DMS53 (cell line): Measurements from ENCODE around the gene FRMPD2.
"Not testable (repeated sequence)": the region's sequence is repeated elsewhere in the genome, so short reads cannot be mapped to it uniquely, and the experiment has no call there.

ENCODE experiments used
- DNase-seq: peaks from one replicate; lab custom pipeline; 2025; lab: John Stamatoyannopoulos, UW

The FRMPD2 gene

DNA sequence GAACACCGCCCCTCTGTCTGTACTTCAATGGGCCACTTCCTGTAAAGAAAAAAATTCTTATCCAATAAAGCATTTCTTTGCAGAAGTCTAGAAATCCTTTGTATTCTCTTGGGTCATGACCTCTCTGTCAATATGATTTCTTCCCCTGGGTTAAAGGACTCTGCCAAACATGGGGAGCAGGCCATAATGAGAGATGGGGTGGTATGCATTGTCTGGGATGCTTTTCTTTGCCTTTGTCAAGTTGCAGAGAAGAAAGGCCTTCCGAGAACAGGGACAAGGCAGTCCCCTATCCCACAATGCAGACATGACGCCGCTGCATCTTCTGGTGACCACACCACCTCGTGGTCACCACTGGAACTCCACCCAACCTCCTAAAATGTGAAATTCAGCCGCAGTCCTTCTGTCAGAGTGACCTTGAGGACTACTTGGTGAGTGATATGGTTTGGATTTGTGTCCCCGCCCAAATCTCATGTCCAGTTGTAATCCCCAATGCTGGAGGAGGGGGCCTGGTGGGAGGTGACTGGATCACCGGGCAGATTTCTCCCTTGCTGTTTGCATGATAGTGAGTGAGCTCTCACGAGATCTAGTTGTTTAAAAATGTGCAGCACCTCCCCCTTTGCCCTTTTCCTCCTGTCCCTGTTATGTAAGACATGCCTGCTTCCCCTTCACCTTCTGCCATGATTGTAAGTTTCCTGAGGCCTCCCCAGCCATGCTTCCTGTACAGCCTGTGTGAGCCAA is 15.2 kb upstream of the FRMPD2 start:
- DNase-seq, result peak; percentile 85

DNA sequence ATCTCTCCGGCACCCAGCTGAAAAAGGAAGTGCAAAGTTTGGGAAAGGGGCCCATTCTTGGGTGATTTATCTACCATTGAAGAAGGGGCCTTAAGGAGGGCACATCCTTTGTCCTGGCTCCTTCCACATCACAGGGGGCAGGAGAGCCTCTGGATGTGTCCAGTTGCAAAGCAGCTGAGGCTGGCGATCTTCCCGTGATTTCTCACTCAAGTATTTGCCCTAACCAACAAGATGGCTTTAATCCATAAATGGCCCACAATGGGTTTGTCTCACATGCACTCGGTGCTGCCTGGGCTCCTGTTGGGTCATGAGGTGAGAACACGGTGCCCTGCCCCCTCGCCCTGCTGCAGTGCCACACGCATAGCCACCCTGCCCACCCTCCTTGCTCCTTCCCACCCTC is 14.2 kb upstream of the FRMPD2 start:
- no peak for DNase-seq

DNA sequence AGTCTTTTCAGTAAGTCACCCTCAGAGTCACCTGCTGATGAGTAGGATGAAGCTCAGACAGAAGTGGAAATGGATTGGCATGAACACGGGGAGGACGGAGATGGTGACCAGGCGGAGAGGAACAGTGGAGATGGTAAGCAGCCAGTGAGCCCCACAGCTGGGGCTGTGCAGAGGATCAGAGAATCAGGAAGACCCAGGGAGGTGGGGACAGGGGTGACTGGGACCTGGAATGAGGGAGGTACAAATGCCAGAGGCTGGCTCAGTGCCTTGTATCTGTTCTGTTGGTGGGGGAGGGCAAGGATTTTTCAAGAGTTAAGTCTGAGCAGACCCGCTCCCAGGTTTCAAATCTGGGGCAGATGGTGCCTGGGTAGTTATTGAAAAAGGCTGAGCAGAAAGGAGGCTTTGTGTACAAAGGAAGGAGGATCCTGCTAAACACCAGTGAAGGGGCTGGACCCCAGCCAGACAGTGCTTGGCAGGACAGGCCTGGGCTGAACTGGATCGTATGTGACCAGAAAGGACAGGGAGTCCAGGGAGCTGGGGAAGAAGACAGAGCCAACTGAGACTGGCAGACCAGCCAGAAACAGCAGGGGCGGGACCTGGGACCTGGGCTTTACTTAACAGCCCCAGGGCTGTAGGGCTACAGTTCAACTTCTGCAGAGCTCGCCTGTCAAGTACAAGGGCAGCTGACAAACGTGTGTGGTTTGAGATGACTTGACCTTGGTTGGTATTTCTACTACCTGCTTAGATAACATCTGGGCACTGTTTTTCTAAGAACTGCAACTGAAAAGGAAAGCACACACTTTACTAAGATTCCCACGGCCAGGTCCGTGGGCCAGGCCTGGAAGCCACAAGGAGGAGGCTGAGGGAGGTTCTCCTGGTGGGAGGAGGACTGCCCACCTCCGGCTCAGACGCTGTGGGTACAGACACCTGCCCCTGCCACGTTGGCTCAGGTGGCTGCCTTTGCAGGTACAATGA is 13.2 kb upstream of the FRMPD2 start:
- peak; percentile 56 for DNase-seq

DNA sequence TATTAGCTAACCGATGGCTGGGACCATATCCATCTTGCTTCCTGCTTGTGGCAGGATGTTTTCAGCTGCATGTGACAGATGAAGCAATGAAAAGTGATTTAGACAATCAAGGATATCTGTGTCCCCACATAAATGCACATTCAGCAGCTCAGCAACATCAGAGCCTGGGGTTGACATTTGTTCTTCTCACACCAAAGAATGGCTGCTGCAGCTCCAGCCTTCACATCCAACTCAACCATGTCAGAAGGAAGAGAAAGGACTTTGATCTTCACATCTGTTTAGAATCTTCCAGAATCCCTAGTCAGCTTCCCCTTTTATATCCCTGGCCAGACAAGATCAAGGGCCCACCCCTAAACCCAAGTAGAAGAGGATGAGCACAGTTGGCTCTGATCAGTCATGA is 11.9 kb upstream of the FRMPD2 start:
- DNase-seq, result no peak

DNA sequence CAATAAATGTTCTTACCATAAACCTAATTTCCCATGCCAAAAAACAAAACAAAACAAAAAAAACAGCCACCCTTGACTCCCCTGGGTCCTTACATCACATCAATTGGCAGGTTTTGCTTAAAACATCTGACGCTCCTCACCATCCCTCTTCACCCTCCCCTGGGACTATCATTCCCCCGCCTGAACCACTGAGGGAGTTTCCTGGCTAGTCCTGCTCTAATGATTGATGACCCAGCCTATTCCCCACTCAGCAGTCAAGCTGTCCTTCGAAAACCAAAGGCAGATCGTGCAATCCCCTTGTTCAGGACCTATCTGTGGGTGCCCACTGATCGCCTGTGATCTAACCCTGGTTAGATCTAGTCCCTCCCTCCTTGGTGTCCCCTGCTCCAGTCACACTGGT is 11.2 kb upstream of the FRMPD2 start:
- DNase-seq, result no peak

DNA sequence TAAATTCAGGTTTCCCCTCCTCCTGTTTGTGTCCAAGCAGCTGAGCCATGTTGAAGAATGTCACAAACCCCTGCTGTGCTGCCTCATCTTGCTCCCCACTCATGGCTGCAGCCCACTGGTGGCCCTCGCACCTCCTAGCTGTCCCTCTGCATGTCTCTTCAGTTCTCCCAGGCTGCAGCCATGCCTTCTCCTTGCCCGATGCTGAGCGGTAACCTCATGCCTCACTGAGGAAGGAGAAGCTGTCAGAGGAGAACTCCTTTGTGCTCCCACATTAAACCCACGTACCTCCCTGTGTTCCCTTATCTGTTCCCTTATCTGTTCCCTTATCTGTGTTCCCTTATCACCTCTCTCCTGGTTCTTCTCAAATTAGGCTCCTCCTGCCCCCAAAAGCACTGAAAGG is 10.3 kb upstream of the FRMPD2 start:
- DNase-seq, result no peak

DNA sequence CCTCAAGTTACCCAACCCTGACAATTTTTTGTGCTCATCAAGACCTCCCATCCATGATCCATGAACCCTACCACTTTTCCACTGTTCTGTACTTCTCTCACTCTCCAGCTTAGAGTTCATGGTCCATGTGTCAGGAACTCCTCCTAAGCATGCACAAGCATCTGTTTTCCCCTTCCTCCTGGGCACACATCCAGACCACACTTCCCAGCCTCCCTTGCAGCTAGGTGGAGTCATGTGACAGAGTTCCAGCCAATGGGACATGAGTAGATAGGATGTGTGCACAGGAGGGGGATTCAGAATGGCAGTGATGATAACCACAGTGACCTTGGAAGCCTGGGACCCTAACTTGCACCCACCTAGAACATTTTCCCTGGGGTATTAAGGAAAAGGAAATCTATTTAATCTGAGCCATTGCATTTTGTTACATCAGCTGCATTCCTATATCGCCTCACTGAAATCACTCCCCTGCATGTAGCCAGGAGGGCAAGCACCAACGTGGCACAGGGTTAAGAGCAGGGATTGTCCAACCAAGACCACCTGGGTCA is 9.6 kb upstream of the FRMPD2 start:
- DNase-seq, result no peak

DNA sequence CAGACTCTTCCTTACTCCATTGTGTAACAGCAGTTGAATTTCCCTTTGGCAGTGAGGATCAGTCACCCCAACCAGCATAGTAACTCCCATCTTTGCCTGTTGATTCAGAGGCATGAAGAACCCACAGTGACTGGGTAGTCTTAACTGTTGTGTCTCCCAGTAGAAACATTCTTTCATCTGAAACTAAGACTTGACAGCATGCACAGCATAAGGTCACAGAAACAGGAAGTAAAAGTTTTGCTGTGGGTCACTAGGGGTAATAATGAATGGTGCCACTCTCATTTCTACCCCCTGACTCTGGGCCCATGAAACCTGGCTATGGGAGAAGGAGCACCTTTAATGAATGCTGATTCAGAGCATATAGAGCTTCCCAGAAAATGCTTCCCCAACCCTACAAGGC is 8.3 kb upstream of the FRMPD2 start:
- DNase-seq, result no peak

DNA sequence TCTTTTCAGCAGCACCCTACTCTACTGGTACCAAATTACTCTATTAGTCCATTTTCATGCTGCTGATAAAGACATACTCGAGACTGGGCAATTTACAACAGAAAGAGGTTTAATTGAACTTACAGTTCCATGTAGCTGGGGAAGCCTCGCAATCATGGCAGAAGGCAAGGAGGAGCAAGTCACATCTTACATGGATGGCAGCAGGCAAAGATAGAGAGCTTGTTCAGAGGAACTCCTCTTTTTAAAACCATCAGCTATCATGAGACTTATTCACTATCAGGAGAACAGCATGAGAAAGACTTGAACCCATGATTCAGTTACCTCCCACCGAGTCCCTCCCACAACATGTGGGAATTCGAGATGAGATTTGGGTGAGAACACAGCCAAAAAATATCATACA is 7.2 kb upstream of the FRMPD2 start:
- DNase-seq, result not testable (repeated sequence)

DNA sequence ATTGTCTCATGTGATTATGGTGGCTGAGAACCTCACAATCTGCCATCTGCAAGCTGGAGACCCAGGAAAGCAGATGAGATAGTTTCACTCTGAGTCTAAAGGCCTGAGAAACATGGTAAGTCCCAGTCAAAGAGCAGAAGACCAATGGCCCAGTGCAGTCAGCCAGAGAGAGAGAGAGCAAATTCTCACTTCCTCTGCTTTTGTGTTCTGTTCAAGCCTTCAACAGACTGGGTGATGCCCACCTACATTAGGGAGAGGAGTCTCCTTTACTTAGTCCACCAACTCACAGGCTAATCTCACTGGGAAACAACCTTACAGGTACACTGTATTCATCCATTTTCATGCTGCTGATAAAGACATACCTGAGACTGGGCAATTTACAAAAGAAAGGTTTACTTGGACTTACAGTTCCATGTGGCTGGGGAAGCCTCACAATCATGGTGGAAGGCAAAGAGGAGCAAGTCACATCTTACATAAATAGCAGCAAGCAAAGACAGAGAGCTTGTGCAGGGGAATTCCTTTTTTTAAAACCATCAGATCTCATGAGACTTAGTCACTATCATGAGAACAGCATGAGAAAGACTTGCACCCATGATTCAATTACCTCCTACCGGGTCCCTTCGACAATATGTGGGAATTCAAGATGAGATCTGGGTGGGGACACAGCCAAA is 4.7 kb upstream of the FRMPD2 start:
- no peak for DNase-seq

DNA sequence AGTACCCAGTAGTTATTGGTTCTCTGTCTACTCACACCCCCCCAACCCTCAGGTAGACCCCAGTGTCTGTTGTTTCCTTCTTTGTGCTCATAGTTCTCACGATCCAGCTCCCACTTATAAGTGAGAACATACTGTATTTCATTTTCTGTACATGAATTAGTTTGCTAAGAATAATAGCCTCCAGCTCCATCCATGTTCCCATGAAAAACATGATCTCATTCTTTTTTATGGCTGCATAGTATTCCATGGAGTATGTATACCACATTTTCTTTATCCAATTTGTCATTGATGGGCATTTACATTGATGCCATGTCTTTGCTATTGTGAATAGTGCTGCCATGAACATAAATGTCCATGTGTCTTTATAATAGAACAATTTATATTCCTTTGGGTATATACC is 2.6 kb upstream of the FRMPD2 start:
- no peak for DNase-seq

DNA sequence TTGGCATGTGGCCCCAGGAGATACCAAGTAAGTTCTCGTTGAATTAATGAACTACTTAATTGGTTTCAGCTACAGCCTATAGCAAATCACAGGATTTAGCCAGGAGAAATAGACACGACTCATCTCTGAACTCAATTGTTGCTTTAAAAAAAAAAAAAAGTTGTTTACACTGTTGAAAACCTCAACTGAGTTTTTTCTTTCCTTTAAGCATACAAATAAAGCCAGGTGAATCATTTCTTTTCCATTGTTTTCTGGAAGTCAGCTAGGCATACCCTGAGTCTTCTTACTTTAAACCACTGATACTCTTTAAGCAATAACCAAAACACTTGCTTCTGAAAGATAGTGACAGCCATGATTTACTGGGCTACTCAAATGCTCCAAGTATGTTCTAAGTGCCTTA is 755 bp downstream of the FRMPD2 start:
- peak; percentile 79 for DNase-seq

DNA sequence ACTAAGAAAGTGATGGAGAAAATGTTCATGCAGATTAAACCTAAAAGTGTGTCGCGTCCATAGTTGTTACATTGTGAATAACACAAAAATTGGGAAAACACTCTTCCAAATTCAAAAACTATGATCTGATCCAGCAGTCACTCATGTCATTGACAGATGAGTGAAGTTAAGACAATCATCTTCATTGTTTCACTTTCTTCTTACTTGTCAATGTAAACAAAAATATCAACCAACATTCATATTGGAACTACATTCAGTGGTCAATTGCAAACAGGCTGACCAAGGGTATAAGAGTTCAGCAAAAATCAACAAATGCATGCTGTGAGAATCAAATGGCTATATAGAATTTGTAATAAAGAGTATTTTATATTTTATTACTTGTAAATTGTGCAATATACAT is 1.8 kb downstream of the FRMPD2 start:
- no peak for DNase-seq

DNA sequence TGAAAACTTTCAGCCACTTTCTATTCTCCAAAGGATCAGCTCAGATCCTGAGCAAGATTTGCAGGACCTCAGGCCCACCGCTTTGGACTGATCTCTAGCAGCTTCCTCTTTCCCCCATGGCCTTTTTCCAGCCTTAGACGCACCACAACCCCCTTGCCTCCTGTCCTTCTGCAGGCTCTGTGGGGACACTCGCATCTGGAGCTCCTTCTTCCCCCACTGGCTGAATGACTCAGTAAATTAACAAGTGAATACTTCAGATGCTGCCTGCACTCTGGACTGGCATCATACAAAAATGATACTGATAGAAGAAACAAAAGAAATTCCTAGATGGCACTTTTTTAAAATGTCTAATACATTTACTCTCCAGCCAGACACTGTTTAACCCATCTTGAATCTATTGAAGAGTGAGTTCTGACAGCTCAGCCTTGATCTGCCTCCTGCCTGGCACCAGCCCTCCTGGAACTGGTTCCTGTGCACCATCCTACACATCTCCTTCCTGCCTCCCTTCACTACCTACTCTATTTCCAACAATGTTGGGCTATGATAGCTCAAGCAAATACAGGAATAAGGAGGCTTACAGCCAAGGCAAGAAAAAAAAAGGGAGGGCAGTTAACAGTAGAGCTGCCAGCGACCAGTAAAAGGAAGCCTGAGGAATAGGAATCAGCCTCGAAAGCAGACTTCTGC is 3.3 kb downstream of the FRMPD2 start:
- DNase-seq, result no peak

DNA sequence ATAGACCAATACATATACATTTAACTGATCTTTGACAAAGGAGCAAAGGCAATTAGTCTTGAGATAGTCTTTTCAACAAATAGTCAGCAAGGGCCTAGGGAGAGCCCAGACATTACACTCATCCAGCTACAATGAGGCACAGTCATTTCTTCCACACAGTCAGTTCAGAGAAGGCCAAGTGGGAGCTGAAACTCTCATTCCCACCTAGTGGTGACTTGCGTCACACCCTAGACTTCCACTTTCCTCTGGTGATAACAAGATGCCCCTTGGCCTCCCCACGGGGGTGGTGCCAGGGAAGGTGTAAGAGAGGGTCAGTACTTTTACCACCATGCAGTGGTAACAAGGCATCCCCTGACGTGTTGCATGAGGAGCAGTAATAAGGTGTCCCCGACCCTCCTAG is 8.0 kb downstream of the FRMPD2 start:
- no peak for DNase-seq

DNA sequence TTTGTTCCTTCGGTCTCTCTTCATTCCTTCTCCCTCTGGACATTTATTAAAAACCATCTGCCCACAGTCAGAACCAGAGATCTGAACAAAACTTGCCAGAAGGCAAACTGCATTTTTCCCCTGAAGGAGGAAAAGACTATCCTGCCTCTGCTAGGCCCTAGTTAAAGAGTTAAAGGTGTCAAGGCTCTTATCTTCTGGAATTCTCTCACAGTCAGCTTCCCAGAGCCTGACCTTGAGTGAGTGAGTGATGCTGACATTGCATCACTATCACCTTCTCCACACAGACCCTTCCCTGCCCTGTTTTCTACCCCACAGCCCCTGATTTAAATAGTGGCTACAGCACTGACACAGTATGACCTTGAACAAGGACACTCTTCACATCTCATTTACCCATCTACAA is 16.4 kb downstream of the FRMPD2 start:
- no peak for DNase-seq

DNA sequence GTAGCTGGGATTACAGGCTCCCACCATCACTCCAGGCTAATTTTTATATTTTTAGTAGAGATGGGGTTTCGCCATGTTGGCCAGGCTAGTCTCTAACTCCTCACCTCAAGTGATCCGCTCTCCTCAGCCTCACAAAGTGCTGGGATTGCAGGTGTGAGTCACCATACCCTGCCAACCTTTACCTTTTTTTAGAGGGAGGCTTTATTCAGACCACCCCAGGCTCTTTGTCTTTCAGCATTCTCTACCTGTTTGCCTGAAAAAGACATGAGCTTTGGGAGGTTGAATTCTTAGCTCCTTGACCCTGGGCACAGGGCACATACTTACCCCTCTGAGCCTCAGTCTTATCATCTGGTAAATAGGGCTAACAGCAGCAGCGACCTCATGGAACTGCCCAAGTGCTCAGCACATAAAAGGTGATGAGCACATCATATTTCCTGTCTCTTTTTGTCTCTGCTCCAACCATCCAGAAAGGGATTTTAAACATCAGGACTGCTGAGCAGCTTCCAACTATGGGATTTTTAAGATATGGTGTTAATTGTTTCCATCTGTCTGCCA is 17.0 kb downstream of the FRMPD2 start:
- no peak for DNase-seq

DNA sequence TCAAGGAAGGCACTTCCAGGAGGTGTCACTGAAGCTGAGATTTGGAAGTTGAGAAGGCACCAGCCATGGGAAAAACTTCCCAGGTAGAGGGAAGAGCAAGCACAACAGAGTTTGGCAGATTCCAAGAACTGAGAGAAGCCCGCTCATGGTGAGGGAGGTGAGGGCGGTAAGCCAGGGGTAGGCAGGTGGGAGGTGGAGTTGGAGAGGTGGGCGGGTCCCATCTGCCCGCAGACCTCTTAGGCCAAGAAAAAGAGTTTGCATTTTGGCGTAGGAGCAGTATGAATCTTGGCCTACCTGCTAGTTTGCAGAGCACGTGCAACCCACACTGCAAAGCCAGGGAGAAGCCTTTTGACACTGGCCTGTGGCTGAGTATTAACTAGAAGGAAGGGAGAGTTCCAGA is 18.8 kb downstream of the FRMPD2 start:
- no peak for DNase-seq

DNA sequence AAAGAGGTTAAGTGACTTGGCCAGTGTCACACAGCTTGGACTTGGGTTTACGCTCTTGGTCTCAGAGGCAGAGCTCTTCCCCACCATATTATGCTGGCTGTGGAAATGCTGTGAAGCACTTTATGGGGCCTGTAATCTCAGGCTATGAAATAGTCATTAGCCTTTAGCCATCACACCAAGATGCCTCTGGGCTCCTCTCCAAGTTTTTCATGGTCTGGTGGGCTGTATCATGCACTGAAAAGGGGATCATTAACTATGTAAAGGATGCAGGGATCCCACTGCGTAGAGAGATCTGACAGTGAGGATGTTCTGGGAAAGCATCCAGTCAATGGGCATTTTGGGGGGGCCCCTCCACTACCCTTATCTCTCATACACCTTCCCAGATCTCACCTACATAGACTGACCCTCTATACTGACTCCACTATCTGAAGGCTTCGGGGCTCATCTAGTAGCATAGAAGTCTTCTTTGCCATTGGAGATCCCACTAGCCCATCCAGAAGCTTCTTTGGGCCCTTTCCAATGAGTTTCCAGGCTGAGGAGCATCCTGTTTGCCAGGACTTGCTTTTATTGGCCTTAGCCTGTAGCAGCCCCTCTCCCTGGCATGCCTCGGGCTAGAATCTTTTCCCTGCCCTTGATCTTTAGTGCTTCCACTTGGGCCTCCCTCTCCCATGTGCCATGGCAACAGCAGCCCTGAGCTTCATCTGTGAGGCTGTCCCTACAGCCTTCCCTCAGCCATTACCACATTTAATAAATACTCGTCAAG is 19.6 kb downstream of the FRMPD2 start:
- DNase-seq, result no peak

DNA sequence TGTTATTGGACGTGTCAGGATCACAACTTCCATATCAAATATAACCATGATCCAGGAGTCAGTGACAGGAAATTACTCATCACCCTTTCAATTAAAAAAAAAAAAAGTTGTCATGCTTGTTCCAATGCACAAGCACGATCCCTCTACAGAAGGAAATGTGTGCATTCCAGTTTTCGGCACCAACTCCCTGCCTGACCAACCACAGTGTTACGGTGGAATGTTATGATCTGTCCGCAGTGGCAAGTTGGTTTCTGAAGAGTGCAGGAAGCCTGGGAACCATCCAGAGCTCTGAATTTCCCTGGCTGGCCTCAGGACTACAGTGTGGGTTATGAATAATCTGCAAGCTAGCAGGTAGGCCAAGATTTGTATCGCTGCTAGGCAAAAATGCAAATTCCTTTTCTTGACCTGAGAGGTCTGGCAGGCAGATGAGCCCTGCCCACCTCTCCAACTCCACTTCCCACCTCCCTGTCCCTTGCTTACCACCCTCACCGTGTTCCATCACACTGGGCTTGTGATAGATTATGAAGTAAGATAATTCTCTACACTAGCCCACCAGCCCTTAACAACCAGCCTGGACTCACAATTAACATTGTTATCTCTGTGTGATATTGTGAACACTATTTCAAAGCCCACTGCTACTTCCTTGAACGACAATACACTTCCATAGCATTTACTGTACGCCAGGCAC is 20.4 kb downstream of the FRMPD2 start:
- peak; percentile 60 for DNase-seq
